ENCODE measurements around the gene PTPRK.

PTPRK gene

GRCh38 chr6:127924440-127924839 is 596.0 kb downstream of the PTPRK start:
- no peaks in the 10 kb centered on the region for H3K4me1 ChIP-seq (ENCODE audit: control insufficient read depth in 1 of 2, insufficient read depth in 1 of 2, low read depth in 1 of 2, low read length in 1 of 2)
- no peak overlapping the region for H3K27ac ChIP-seq
- TF ChIP-seq CTCF (IDR thresholded peaks at IDR 0.05), result no peak
- H3K4me3 ChIP-seq (ENCODE audit: low read depth in 1 of 2, low read length in 1 of 2), result no peak overlapping the region
- no peaks in the 10 kb centered on the region for H3K27me3 ChIP-seq
- H3K36me3 ChIP-seq, result no peaks in the 10 kb centered on the region
- H3K9me3 ChIP-seq, result no peaks in the 10 kb centered on the region

- H3K27ac ChIP-seq, result no peak overlapping the region
- H3K4me1 ChIP-seq (ENCODE audit: control insufficient read depth in 1 of 2, insufficient read depth in 1 of 2, low read depth in 1 of 2, low read length in 1 of 2), result no peaks in the 10 kb centered on the region
- H3K9me3 ChIP-seq, result no peaks in the 10 kb centered on the region
- no peaks in the 10 kb centered on the region for H3K36me3 ChIP-seq
- no peak overlapping the region for H3K4me3 ChIP-seq (ENCODE audit: low read depth in 1 of 2, low read length in 1 of 2)
- no peaks in the 10 kb centered on the region for H3K27me3 ChIP-seq
- no peak for TF ChIP-seq CTCF (IDR thresholded peaks at IDR 0.05)
Observed at GRCh38 chr6:127924031-127924430, 596.4 kb downstream of the PTPRK start.

GRCh38 chr6:127923135-127923534 is 597.3 kb downstream of the PTPRK start:
- H3K4me3 ChIP-seq (ENCODE audit: low read depth in 1 of 2, low read length in 1 of 2), result no peak overlapping the region
- H3K27ac ChIP-seq, result no peak overlapping the region
- H3K9me3 ChIP-seq, result no peaks in the 10 kb centered on the region
- TF ChIP-seq CTCF (IDR thresholded peaks at IDR 0.05), result no peak
- no peaks in the 10 kb centered on the region for H3K4me1 ChIP-seq (ENCODE audit: control insufficient read depth in 1 of 2, insufficient read depth in 1 of 2, low read depth in 1 of 2, low read length in 1 of 2)
- no peaks in the 10 kb centered on the region for H3K27me3 ChIP-seq
- H3K36me3 ChIP-seq, result no peaks in the 10 kb centered on the region

- Histone ChIP-seq H3K4me1 (ENCODE audit: control insufficient read depth in 1 of 2, insufficient read depth in 1 of 2, low read depth in 1 of 2, low read length in 1 of 2) (no peaks in the 10 kb centered on the region), H3K27ac (no peak overlapping the region), H3K27me3 (no peaks in the 10 kb centered on the region), H3K9me3 (no peaks in the 10 kb centered on the region), H3K36me3 (no peaks in the 10 kb centered on the region), H3K4me3 (ENCODE audit: low read depth in 1 of 2, low read length in 1 of 2) (no peak overlapping the region)
- TF ChIP-seq CTCF (IDR thresholded peaks at IDR 0.05), result no peak
Observed at GRCh38 chr6:127921982-127922381, 598.4 kb downstream of the PTPRK start.

- H3K4me1 ChIP-seq (ENCODE audit: control insufficient read depth in 1 of 2, insufficient read depth in 1 of 2, low read depth in 1 of 2, low read length in 1 of 2), result no peaks in the 10 kb centered on the region
- TF ChIP-seq CTCF (IDR thresholded peaks at IDR 0.05), result no peak
- H3K36me3 ChIP-seq, result no peaks in the 10 kb centered on the region
- no peaks in the 10 kb centered on the region for H3K9me3 ChIP-seq
- no peaks in the 10 kb centered on the region for H3K27me3 ChIP-seq
- H3K4me3 ChIP-seq (ENCODE audit: low read depth in 1 of 2, low read length in 1 of 2), result no peak overlapping the region
- no peak overlapping the region for H3K27ac ChIP-seq
Observed at GRCh38 chr6:127920804-127921203, 599.6 kb downstream of the PTPRK start.

Measured in neutrophil (primary cell).